Stomach (tissue), 9 donors: Measurements from ENCODE around the gene DCHS2. TPM values are rescaled to one million over a fixed set of nuclear protein-coding genes. Genes with fewer than 3 reads are reported as not detected.

Experiments
- DNase-seq, 2 donors: peaks; one replicate each; pipeline versions ENCODE4 v3.0.0 to v3.0.0-alpha.2; 2013 to 2019
- H3K27ac ChIP-seq, 5 donors: fragments of 200-600 bp in 4 of 5; sonication (generic) in 4 of 5; one replicate each; pipeline ENCODE4 v1.5.1; 2013 to 2019; ENCODE audit warnings: mild to moderate bottlenecking in 1 of 5, moderate library complexity in 1 of 5
- H3K27me3 ChIP-seq, 3 donors: fragments of 200-600 bp; sonication (generic); one replicate each; pipeline ENCODE4 v1.5.1; 2017 to 2019; ENCODE audit warnings: mixed run types in 1 of 3
- H3K36me3 ChIP-seq, 4 donors: fragments of 200-600 bp; sonication (generic); 1 replicate in 3 of 4; 2 replicates in 1 of 4; pipeline ENCODE4 v1.5.1; 2016 to 2019
- H3K4me1 ChIP-seq, 4 donors: fragments of 200-600 bp; sonication (generic); one replicate each; pipeline ENCODE4 v1.5.1; 2016 to 2019
- H3K4me3 ChIP-seq, 4 donors: fragments of 200-600 bp; sonication (generic) in 3 of 4; one replicate each; pipeline ENCODE4 v1.5.1; 2016 to 2019; ENCODE audit warnings: mild to moderate bottlenecking in 1 of 4
- H3K9me3 ChIP-seq, 4 donors: fragments of 200-600 bp; sonication (generic); one replicate each; pipeline ENCODE4 v1.5.1; 2016 to 2019
- EP300 ChIP-seq: sonication (generic); formaldehyde crosslinking; IDR thresholded peaks from one replicate; pipeline ENCODE4 v1.6.1; 2017; ENCODE audit warnings: antibody characterized with exemption
- POLR2A ChIP-seq, 4 donors: fragments of 450-650 bp; IDR thresholded peaks; one replicate each; pipeline ENCODE4 v1.6.1; 2016; ENCODE audit warnings: antibody characterized with exemption in 4 of 4, control low read depth in 2 of 4, mild to moderate bottlenecking in 1 of 4, moderate library complexity in 1 of 4
- POLR2AphosphoS5 ChIP-seq, 3 donors: sonication (generic); formaldehyde crosslinking; IDR thresholded peaks; one replicate each; pipeline ENCODE4 v1.6.1; 2016; ENCODE audit warnings: antibody characterized with exemption in 3 of 3
- WGBS, 5 donors: extraction: QIAGEN DNeasy Blood & Tissue Kit in 3 of 5; methylation state at CpG; one replicate each; pipeline versions ENCODE4 v1.1.5 to v1.1.7; 2013 to 2018; 5-methylcytosine and 5-hydroxymethylcytosine counted together
- intact Hi-C: fragments of 100-400 bp; cut with DNase I; formaldehyde crosslinking; loops from one replicate; pipeline ENCODE4 v1.15.1; 2023; ENCODE audit warnings: low total_unique reads
- polyA plus RNA-seq, 3 donors: library from polyadenylated mRNA; stranded (reverse); fragments of 200-250 nt; gene quantifications; one replicate each; pipeline ENCODE4 v1.2.3, GENCODE V29; 2013
- total RNA-seq, 5 donors: library from RNA; depleted of rRNA; stranded (reverse); fragments of >200 nt; gene quantifications; one replicate each; pipeline versions ENCODE4 v1.1.0 to v1.2.3, GENCODE V29; 2014 to 2016
- TF ChIP-seq, protein P1 (sequence below), 7 experiments: fragments of 450-650 bp in 4 of 7; fragments of 200-600 bp in 3 of 7; sonication (generic) in 3 of 7; IDR thresholded peaks; one replicate each; pipeline ENCODE4 v1.5.1; 2016 to 2019; ENCODE audit warnings: antibody characterized with exemption in 7 of 7, control low read depth in 2 of 7, mild to moderate bottlenecking in 1 of 7
- donor health status: healthy with polysubstance abuse.
- donor health status: Bipolar disorder and iron deficiency.
- donor health status: healthy.

Gene DCHS2
- total and polyA plus RNA-seq, 8 donors: 0.30 to 9.7 (median 1.5) TPM; not detected in 2

DNA sequence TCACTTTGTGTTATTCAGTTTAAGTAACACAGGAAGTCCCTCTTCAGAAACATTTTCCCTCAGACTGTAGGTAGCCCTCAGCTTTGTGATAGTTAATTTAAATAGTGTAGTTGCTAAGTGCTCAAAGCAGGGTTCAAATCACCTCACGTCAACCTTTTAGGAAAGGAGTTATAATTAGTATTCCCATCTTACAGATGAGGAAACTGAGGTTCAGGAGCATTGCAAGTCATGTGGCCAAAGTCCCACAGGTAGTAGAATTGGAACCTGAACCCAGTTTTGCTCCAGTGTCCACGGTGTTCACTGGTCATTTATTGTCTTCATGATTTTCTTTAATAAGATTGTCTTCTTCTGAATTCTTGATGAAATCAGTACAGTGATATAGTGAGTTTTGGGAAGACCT is 4.3 kb upstream of the DCHS2 start:
- peaks cover 0 to 28% (median 16%) of the 10 kb centered on the region in 3 donors for H3K27me3 ChIP-seq
- H3K4me1 ChIP-seq: peaks cover 6 to 21% (median 16%) of the 10 kb centered on the region in 4 donors
- TF ChIP-seq POLR2A (IDR thresholded peaks at IDR 0.05) (no peak), POLR2AphosphoS5 (IDR thresholded peaks at IDR 0.05) (no peak), EP300 (no peak)
- TF ChIP-seq, protein P1, sequence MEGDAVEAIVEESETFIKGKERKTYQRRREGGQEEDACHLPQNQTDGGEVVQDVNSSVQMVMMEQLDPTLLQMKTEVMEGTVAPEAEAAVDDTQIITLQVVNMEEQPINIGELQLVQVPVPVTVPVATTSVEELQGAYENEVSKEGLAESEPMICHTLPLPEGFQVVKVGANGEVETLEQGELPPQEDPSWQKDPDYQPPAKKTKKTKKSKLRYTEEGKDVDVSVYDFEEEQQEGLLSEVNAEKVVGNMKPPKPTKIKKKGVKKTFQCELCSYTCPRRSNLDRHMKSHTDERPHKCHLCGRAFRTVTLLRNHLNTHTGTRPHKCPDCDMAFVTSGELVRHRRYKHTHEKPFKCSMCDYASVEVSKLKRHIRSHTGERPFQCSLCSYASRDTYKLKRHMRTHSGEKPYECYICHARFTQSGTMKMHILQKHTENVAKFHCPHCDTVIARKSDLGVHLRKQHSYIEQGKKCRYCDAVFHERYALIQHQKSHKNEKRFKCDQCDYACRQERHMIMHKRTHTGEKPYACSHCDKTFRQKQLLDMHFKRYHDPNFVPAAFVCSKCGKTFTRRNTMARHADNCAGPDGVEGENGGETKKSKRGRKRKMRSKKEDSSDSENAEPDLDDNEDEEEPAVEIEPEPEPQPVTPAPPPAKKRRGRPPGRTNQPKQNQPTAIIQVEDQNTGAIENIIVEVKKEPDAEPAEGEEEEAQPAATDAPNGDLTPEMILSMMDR (IDR thresholded peaks at IDR 0.05): no peak
- H3K4me3 ChIP-seq: no peak overlapping the region
- no peaks in the 10 kb centered on the region for H3K9me3 ChIP-seq
- intact Hi-C loops: no loop called here
- 89 to 96% (median 95%) methylated on average over 2 of the region's 2 CpGs for WGBS, 5 donors
- no peak overlapping the region for H3K27ac ChIP-seq
- no peaks in the 10 kb centered on the region for H3K36me3 ChIP-seq
- no peak for DNase-seq

DNA sequence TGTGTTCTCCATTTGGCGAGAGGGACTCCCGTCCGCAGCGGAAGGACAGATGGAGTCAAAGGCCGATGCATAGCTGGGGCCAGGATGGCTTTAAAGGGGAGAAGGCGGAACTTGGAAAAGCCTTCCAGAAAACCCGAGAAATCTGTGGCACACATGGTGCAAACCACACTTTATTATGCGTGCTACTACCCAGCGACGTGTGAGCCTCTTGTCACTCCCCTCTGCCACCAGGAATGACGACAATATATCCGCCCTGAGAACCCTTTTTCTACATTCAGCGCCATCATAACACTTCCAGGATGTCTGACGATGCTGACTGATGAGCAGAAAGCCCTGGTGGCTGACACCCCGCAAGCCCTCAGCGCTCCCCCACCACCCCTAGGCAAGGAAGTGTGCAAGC is 689 bp upstream of the DCHS2 start:
- H3K27ac ChIP-seq: no peak overlapping the region
- 20 to 38% (median 23%) methylated on average over 16 of the region's 16 CpGs for WGBS, 5 donors

DNA sequence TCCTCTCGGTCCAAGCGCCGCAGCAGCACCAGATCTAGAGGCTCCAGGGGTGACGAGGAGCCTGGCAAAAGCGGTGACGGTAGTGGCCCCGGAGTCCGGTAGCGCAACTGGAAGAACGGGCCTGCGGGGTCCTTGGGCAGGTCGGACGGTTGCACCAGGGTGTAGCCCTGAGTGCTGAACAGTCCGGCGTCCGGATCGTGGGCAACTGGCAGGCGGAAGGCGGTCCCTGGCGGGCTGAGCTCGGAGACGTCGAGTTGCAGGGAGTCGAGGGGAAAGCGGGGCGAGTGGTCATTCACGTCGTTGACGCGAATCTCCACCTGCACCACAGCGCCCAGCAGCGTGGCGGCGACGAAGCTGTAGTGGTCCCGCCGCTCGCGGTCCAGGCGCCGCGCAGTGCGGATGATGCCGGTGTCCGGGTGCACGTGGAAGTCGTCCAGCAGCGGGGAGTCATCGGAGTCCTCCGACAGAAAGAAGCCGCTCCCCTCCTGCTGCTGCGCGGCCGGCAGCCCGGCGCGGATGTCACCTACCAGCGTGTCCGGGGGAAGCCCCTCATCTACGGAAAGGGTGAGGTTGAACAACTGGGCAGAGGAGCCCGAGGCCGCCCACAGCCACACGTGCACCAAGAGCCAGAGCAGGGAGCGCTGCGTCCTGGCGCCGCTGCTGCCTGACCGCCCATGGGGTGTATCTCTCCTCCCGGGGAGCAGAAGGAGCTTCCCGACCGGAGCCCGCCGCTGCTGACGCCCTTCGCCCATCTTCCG is 837 bp downstream of the DCHS2 start:
- TF ChIP-seq POLR2AphosphoS5 (IDR thresholded peaks at IDR 0.05) (no peak), EP300 (no peak), POLR2A (IDR thresholded peaks at IDR 0.05) (no peak)
- TF ChIP-seq, protein P1 (IDR thresholded peaks at IDR 0.05): no peak
- Histone ChIP-seq H3K4me1 (peaks cover 14 to 34% (median 27%) of the 10 kb centered on the region in 4 donors), H3K4me3 (peak overlapping the region; percentile 41 to 58 (median 46)), H3K27me3 (peaks cover 0 to 47% (median 34%) of the 10 kb centered on the region in 3 donors), H3K36me3 (no peaks in the 10 kb centered on the region), H3K9me3 (no peaks in the 10 kb centered on the region), H3K27ac (peak overlapping the region in 4 of 5 donors; percentile 30 to 52 (median 40))
- DNase-seq: peak in 1 of 2 donors; percentile 63
- WGBS, 5 donors: 1 to 4% (median 2%) methylated on average over 25 to 76 of the region's 76 CpGs
- intact Hi-C loops: no loop called here

More for the DNA sequence above, 689 bp upstream of the DCHS2 start:
- peaks cover 14 to 34% (median 27%) of the 10 kb centered on the region in 4 donors for H3K4me1 ChIP-seq
- no peaks in the 10 kb centered on the region for H3K36me3 ChIP-seq
- TF ChIP-seq POLR2A (IDR thresholded peaks at IDR 0.05) (no peak), POLR2AphosphoS5 (IDR thresholded peaks at IDR 0.05) (no peak), EP300 (no peak)
- TF ChIP-seq, protein P1 (IDR thresholded peaks at IDR 0.05): no peak
- peaks cover 0 to 47% (median 34%) of the 10 kb centered on the region in 3 donors for H3K27me3 ChIP-seq
- no peak for DNase-seq
- no peaks in the 10 kb centered on the region for H3K9me3 ChIP-seq
- intact Hi-C loops: no loop called here
- H3K4me3 ChIP-seq: peak overlapping the region; percentile 41 to 58 (median 46)

DNA sequence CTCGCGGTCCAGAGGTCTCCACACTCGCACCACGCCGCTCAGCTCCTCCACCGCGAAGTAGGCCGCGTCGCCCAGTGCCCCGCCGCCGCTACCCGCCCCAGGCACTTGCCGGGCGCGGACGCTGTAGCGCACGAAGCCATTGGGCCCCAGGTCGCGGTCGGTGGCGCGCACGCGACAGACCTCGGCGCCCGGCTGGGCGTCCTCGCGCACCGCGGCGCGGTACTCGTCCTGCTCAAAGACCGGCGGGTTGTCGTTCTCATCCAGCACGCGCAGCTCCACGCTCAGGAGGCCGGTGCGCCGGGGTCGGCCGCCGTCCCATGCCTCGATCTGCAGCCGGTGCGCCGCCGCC is 1.4 kb downstream of the DCHS2 start:
- no peaks in the 10 kb centered on the region for H3K9me3 ChIP-seq
- DNase-seq: peak in 1 of 2 donors; percentile 41
- TF ChIP-seq EP300: no peak
- TF ChIP-seq, protein P1 (IDR thresholded peaks at IDR 0.05): no peak
- TF ChIP-seq POLR2A (IDR thresholded peaks at IDR 0.05): no peak
- TF ChIP-seq POLR2AphosphoS5 (IDR thresholded peaks at IDR 0.05): no peak
- 2 to 18% (median 5%) methylated on average over 12 to 55 of the region's 55 CpGs for WGBS, 5 donors
- peaks cover 0 to 47% (median 34%) of the 10 kb centered on the region in 3 donors for H3K27me3 ChIP-seq
- H3K4me3 ChIP-seq: peak overlapping the region; percentile 41 to 58 (median 46)
- intact Hi-C loops: no loop called here
- no peak overlapping the region for H3K27ac ChIP-seq
- H3K36me3 ChIP-seq: no peaks in the 10 kb centered on the region
- peaks cover 14 to 34% (median 27%) of the 10 kb centered on the region in 4 donors for H3K4me1 ChIP-seq
